Activated CD4-positive, alpha-beta memory T cell treated with anti-CD3 and anti-CD28 coated beads, Interleukin-2, amount 10 ng/mL, durations not matched to agents 7 days and 5 days (primary cell): Measurements from ENCODE around the gene NCKAP5. TPM values are rescaled to one million over a fixed set of nuclear protein-coding genes. Genes with fewer than 3 reads are reported as not detected.

ENCODE experiments used
- CTCF ChIA-PET: fragments of 350-600 bp; sonication (Branson Sonifier 250); formaldehyde crosslinking; loops from one replicate; lab custom pipeline; 2021; ENCODE audit warnings: antibody characterized with exemption, inconsistent platforms; lab: Charles Lee
- POLR2A ChIA-PET: fragments of 350-600 bp; sonication (Branson Sonifier 250); formaldehyde crosslinking; loops from one replicate; lab custom pipeline; 2021; ENCODE audit warnings: antibody characterized with exemption; lab: Charles Lee
- DNase-seq: peaks from one replicate; pipeline ENCODE4 v3.0.0-alpha.2; 2020
- H3K27ac Mint-ChIP-seq: one replicate; pipeline ENCODE4 v1.8.0; 2021; ENCODE audit warnings: mild to moderate bottlenecking, mixed read lengths
- H3K27me3 Mint-ChIP-seq: one replicate; pipeline ENCODE4 v1.8.0; 2021; ENCODE audit warnings: mixed read lengths
- H3K36me3 Mint-ChIP-seq: one replicate; pipeline ENCODE4 v1.8.0; 2021; ENCODE audit warnings: low read depth, mixed read lengths
- H3K4me1 Mint-ChIP-seq: one replicate; pipeline ENCODE4 v1.8.0; 2021; ENCODE audit warnings: mixed read lengths
- H3K4me3 Mint-ChIP-seq: one replicate; pipeline ENCODE4 v1.8.0; 2021; ENCODE audit warnings: mild to moderate bottlenecking, mixed read lengths
- H3K9me3 Mint-ChIP-seq: one replicate; pipeline ENCODE4 v1.8.0; 2021; ENCODE audit warnings: mixed read lengths
- total RNA-seq, 2 experiments: library from RNA; stranded (reverse); gene quantifications; one replicate each; pipeline ENCODE4 v1.2.3, GENCODE V29; 2021

The NCKAP5 gene
- total RNA-seq, 2 experiments from 2014 or later, result not detected

- POLR2A ChIA-PET, result no interaction called here
- DNase-seq, result no peak
- Mint-ChIP-seq H3K27ac (no peak overlapping the region), H3K36me3 (no peaks in the 10 kb centered on the region), H3K9me3 (no peaks in the 10 kb centered on the region), H3K4me1 (no peaks in the 10 kb centered on the region), H3K4me3 (no peak overlapping the region), H3K27me3 (no peaks in the 10 kb centered on the region)
- CTCF ChIA-PET, result no interaction called here
Measured at GRCh38 chr2:132678483-132678882, 889.8 kb downstream of the NCKAP5 start.

GRCh38 chr2:132677661-132678060, 890.6 kb downstream of the NCKAP5 start:
- no peaks in the 10 kb centered on the region for H3K4me1 Mint-ChIP-seq
- ChIA-PET CTCF (no interaction called here), POLR2A (no interaction called here)
- H3K4me3 Mint-ChIP-seq, result no peak overlapping the region
- no peak overlapping the region for H3K27ac Mint-ChIP-seq
- H3K9me3 Mint-ChIP-seq, result no peaks in the 10 kb centered on the region
- no peak for DNase-seq
- peaks cover 2% of the 10 kb centered on the region for H3K27me3 Mint-ChIP-seq
- H3K36me3 Mint-ChIP-seq, result no peaks in the 10 kb centered on the region

GRCh38 chr2:132676999-132677398, 891.3 kb downstream of the NCKAP5 start:
- Mint-ChIP-seq H3K27ac (no peak overlapping the region), H3K27me3 (peaks cover 2% of the 10 kb centered on the region)

DNA sequence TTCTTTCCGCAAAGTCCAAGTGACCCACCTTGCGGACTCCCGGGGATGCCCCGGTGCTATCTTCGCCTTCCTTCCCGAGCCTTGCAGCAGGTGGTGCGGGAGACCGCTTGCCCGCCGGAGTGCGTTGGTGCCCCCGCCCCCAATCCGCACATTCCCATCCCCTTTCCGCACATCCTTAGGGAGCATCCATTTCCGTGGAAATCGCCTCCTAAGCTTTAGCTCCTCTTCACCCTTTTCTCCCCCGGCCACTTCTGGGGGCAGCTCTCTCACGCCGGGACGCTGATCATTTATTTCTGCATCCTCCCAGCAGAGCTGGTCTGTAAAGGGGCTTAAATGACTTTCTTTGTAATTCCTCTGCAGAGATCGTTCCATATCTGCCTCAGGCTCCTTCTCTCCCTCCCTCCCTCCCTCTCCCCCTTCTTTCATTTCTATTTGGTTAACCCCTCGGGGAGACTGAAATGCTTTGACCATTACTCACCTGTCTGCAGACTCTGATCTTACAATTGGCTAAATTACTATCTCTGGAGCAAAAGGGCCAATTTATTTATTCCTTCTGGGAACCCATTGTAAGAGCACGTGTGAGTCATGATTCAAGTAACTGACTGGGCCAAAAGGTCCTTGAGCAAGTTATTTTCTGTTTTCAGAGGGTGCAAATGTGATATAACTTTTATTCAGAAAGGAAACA, 897.0 kb downstream of the NCKAP5 start:
- H3K27ac Mint-ChIP-seq, result no peak overlapping the region
- POLR2A ChIA-PET, result no interaction called here
- no peaks in the 10 kb centered on the region for H3K9me3 Mint-ChIP-seq
- no peak overlapping the region for H3K4me3 Mint-ChIP-seq
- peaks cover 21% of the 10 kb centered on the region for H3K27me3 Mint-ChIP-seq
- CTCF ChIA-PET, result no interaction called here
- peaks cover 3% of the 10 kb centered on the region for H3K36me3 Mint-ChIP-seq
- DNase-seq, result no peak
- H3K4me1 Mint-ChIP-seq, result no peaks in the 10 kb centered on the region

More at GRCh38 chr2:132676999-132677398, 891.3 kb downstream of the NCKAP5 start:
- H3K9me3 Mint-ChIP-seq, result no peaks in the 10 kb centered on the region
- H3K4me1 Mint-ChIP-seq, result no peaks in the 10 kb centered on the region
- no peak overlapping the region for H3K4me3 Mint-ChIP-seq
- H3K36me3 Mint-ChIP-seq, result no peaks in the 10 kb centered on the region
- POLR2A ChIA-PET, result no interaction called here
- no peak for DNase-seq
- CTCF ChIA-PET, result no interaction called here

DNA sequence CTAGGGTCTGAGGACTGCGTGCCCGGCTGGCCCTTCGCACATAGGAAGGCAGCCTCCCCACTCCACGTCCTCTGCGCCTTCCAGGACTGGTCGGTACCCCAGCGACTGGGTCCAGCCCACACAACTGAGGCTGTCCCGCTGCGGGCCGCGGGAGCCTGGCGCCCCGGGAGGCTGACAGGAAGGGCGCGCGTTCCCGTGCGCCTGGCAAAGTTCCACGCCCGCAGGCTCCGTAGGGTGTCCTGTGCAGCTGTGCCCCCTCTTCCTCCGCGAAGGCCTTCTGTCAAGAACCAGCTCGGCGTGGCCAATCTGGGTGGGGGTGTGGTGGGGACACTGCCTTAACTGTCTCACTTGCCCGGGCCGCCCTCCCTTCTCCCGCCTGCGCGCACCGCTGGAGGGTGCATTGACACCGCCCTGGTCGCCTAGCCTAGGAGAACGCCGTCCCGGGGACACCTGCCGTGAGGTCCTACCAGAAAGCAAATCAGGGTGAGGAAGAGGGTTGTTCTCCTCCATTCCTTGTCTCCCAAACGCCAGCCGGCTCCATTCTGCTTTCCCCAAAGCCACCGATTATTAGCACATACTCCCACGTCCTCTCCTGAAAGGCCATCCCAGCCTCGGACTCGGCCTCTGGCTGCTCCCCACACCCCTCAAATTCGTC, 897.6 kb downstream of the NCKAP5 start:
- H3K9me3 Mint-ChIP-seq, result no peaks in the 10 kb centered on the region
- peaks cover 3% of the 10 kb centered on the region for H3K36me3 Mint-ChIP-seq
- ChIA-PET CTCF (no interaction called here), POLR2A (no interaction called here)
- H3K4me1 Mint-ChIP-seq, result no peaks in the 10 kb centered on the region
- no peak overlapping the region for H3K4me3 Mint-ChIP-seq
- peaks cover 21% of the 10 kb centered on the region for H3K27me3 Mint-ChIP-seq
- DNase-seq, result no peak
- H3K27ac Mint-ChIP-seq, result no peak overlapping the region

DNA sequence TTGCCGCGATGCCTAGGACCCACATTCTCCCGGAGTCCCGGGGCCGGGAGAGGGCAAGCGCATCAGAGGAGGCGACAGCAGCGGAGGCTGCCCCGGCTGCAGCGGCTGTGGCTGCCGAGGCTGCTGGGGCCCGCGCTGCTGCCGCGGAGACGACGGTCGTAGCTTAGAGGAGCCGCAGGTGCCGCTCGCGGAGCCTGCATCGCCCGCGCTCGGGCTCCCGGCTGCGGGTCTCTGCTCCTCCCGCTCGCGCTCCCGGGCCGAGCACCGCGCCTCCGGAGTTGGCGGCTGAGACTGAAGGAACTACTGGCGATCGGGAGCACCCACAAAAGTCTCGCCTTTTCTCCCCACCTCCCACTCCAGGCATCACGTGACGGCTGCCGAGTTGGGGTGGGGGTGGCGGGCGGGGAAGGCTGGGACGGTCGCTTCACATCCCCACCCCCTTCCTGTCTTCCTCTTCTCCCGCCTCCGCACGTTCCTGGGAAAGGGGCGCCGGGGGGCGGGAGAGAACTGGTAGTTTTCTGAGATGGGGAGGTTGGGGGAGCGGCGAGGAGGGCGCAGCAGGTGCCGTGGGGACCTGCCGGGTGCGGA, 898.3 kb downstream of the NCKAP5 start, which contains the start of gene LYPD1:
Gene LYPD1, minus strand, starts transcription at position 298 of the 588 bp plus-strand sequence. Its CDS starts 273 bp downstream, at position 25.
- ChIA-PET CTCF (no interaction called here), POLR2A (no interaction called here)
- no peak within 1 kb of the TSS for H3K27ac Mint-ChIP-seq
- H3K27me3 Mint-ChIP-seq, result peaks cover 21% of the 10 kb centered on the region
- H3K36me3 Mint-ChIP-seq, result peaks cover 3% of the 10 kb centered on the region
- DNase-seq, result no peak
- no peaks in the 10 kb centered on the region for H3K9me3 Mint-ChIP-seq
- H3K4me3 Mint-ChIP-seq, result no peak within 1 kb of the TSS
- no peaks in the 10 kb centered on the region for H3K4me1 Mint-ChIP-seq

DNA sequence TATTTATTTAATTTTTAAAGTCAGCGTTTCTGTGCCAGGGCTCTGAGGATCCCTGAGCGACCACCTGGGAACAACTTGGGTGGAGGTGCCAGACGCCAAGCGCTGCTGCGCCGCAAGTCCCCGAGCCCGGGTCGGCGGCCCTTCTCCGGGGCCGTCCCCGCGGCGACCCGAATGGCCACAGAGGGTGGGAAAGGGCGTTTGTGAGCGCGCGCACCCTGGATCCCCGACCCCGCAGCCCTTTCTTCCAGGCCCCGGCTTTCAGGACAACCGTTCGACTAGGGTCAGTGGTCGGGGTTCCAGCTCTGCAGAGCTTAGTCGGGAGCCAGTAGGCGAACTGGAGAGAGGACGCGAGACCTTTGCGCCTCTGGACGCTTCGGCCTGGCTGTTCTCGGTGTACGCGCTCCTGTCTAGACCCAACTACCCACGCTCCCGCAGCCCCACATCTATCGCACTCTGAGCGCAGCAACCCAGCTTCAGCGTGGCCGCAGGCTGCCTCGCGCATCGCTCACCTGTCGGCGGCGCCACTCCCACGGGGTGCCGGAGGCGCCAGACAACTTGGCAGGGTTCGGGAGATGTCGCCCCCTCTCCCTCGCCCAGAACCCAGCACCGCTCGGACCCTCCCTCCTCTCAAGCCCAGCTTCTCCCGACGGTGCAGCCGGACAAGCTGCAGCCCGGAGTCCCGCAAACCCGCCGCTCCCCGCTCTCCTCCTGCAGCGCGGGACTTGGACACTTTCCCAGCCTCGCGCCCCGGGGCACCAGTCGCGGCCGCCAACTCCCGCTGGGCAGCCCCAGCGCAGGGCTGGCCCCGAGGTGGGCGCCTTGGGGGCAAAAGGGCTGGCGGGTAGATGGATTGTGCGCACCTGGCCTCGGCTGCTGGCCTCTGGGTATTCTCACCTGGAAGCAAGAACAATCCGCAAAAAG, 899.0 kb downstream of the NCKAP5 start:
- Mint-ChIP-seq H3K27ac (no peak overlapping the region), H3K36me3 (peaks cover 3% of the 10 kb centered on the region), H3K4me3 (no peak overlapping the region), H3K9me3 (no peaks in the 10 kb centered on the region), H3K27me3 (peaks cover 21% of the 10 kb centered on the region), H3K4me1 (no peaks in the 10 kb centered on the region)
- DNase-seq, result no peak
- POLR2A ChIA-PET, result no interaction called here
- CTCF ChIA-PET, result no interaction called here

GRCh38 chr2:132668189-132668823, 900.0 kb downstream of the NCKAP5 start:
- Mint-ChIP-seq H3K36me3 (peaks cover 3% of the 10 kb centered on the region), H3K4me1 (no peaks in the 10 kb centered on the region), H3K4me3 (no peak overlapping the region), H3K27me3 (peaks cover 21% of the 10 kb centered on the region), H3K9me3 (no peaks in the 10 kb centered on the region), H3K27ac (no peak overlapping the region)
- CTCF ChIA-PET, result no interaction called here
- POLR2A ChIA-PET, result no interaction called here
- no peak for DNase-seq

GRCh38 chr2:132667706-132668105, 900.6 kb downstream of the NCKAP5 start:
- Mint-ChIP-seq H3K36me3 (peaks cover 3% of the 10 kb centered on the region), H3K27ac (no peak overlapping the region), H3K27me3 (peaks cover 19% of the 10 kb centered on the region), H3K4me1 (no peaks in the 10 kb centered on the region), H3K9me3 (no peaks in the 10 kb centered on the region), H3K4me3 (no peak overlapping the region)
- ChIA-PET CTCF (no interaction called here), POLR2A (no interaction called here)
- no peak for DNase-seq

DNA sequence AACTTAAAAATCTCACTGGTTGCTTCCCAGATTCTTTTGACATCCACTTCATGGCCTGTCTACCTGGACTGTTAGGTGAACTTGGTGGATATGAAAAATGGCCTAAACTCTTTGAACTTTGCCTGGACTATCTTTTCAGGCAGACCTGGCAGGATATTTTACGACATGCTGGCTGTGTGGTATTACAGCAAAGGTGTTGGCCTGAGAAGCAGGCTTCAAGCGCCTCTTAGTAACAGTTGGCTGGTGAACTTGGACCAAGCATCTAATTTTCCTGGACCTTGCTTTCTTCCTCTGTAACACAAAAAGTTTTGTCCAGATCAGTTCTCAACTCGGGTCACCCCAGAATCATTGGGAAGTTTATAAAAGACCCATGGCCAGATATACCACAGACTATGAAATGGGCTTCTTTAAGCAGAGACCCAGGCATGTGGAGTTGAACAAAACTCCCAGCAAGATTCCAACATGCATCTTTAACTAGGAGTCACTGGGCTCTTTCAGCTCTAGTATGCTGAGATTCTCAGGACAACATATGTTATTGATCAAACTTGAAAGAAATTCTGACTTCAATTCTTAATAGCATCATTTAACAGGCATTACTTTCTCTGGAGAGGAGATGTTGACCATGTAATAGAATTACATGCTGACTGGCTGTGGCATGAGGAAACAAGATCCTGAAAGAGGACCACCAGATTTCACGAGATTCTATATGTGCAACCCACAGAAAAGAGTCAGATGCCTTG, 902.7 kb downstream of the NCKAP5 start:
- ChIA-PET CTCF (no interaction called here), POLR2A (no interaction called here)
- no peak for DNase-seq
- Mint-ChIP-seq H3K9me3 (no peaks in the 10 kb centered on the region), H3K27ac (no peak overlapping the region), H3K27me3 (peaks cover 10% of the 10 kb centered on the region), H3K36me3 (no peaks in the 10 kb centered on the region), H3K4me1 (no peaks in the 10 kb centered on the region), H3K4me3 (no peak overlapping the region)

DNA sequence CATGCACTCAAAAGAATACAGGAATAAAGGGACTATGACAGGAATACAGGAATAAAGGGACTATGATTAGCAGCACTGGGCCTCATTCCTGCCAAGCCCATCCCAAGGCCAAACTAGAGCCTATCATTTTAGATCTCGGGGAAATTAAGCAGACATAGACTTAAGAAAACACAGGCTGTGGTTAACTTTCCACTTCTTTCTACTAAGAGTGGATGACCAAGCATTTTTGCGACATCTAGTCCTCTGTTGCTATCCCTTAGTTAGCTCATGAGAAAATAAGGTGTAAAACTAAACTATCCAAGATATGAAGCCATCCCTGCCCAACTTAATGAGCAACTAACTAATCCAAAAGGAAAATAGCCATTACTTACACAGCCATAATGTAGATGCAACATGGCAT, 904.2 kb downstream of the NCKAP5 start:
- POLR2A ChIA-PET, result no interaction called here
- CTCF ChIA-PET, result no interaction called here
- Mint-ChIP-seq H3K4me3 (no peak overlapping the region), H3K27ac (no peak overlapping the region), H3K36me3 (no peaks in the 10 kb centered on the region), H3K27me3 (peaks cover 7% of the 10 kb centered on the region), H3K4me1 (no peaks in the 10 kb centered on the region), H3K9me3 (no peaks in the 10 kb centered on the region)
- DNase-seq, result no peak

GRCh38 chr2:132662732-132663131, 905.5 kb downstream of the NCKAP5 start:
- ChIA-PET POLR2A (no interaction called here), CTCF (no interaction called here)
- H3K36me3 Mint-ChIP-seq, result no peaks in the 10 kb centered on the region
- H3K27me3 Mint-ChIP-seq, result no peaks in the 10 kb centered on the region
- no peaks in the 10 kb centered on the region for H3K9me3 Mint-ChIP-seq
- no peak overlapping the region for H3K27ac Mint-ChIP-seq
- no peaks in the 10 kb centered on the region for H3K4me1 Mint-ChIP-seq
- DNase-seq, result no peak
- no peak overlapping the region for H3K4me3 Mint-ChIP-seq
